ENCODE data around the gene COL2A1. TPM values are rescaled to one million over a fixed set of nuclear protein-coding genes. Genes with fewer than 3 reads are reported as not detected.

COL2A1 gene
- total and polyA plus RNA-seq, 9 of the 15 experiments (the other 6 are each of a cell fraction or from before 2014, with no cell fraction given): 0.46 TPM; not detected in 8

- Histone ChIP-seq H3K9ac (ENCODE audit: insufficient read depth in 1 of 2, low read depth in 2 of 2, low read length in 2 of 2) (no peak overlapping the region), H3K4me1 (replicated peaks in 1 of 2; ENCODE audit: control insufficient read depth in 2 of 2, insufficient read depth in 2 of 2, low read length in 2 of 2) (peaks cover 0 to 19% of the 10 kb centered on the region in 2 experiments; a peak in 1 of 5 replicates), H3K79me2 (ENCODE audit: control insufficient read depth, insufficient read depth, low read length) (no peaks in the 10 kb centered on the region), H3K4me2 (ENCODE audit: insufficient read depth, low read length) (no peak overlapping the region), H2AFZ (ENCODE audit: low read depth, low read length) (no peak overlapping the region), H4K20me1 (replicated peaks; ENCODE audit: control insufficient read depth, insufficient read depth, low read length) (0 out of 2 replicates have a peak, but pooled peaks cover 3% of the 10 kb centered on the region), H3K4me3 (no peak overlapping the region), H3K27me3 (ENCODE audit: control insufficient read depth in 2 of 2, insufficient read depth in 2 of 2, low read length in 2 of 2) (peaks cover 66 to 67% of the 10 kb centered on the region in 2 experiments), H3K9me3 (replicated peaks; ENCODE audit: control insufficient read depth, insufficient read depth, low read depth, low read length) (no peaks in the 10 kb centered on the region), H3K9me1 (ENCODE audit: control insufficient read depth, insufficient read depth, low read length) (no peaks in the 10 kb centered on the region), H3K36me3 (ENCODE audit: control insufficient read depth, insufficient read depth, low read length) (no peaks in the 10 kb centered on the region), H3K27ac (ENCODE audit: extremely low read depth, low read depth, low read length) (no peak overlapping the region)
- DNase-seq (ENCODE audit: extremely low read depth in 1 of 4, low spot score in 3 of 4) (no peak), FAIRE-seq (no peak), ATAC-seq (no peak)
- 4% methylated on average over 4 of the region's 4 CpGs for WGBS (ENCODE audit: insufficient coverage, low coverage, missing lambda C conversion rate)
- POLR2A ChIA-PET: no interaction called here
- intact Hi-C loops (cut with micrococcal nuclease): no loop called here
- BruUV-seq (replicated peaks): no TSS peak
- TF ChIP-seq ATF2 (CRISPR knock-in tag; IDR thresholded peaks at IDR 0.05): no peak
- TF ChIP-seq SIRT6 (IDR thresholded peaks at IDR 0.05; ENCODE audit: low read depth, low read length): no peak
- no peak for TF ChIP-seq ZNF121 (CRISPR knock-in tag; conservative IDR thresholded peaks at IDR 0.05)
- TF ChIP-seq MAFG (tag; conservative IDR thresholded peaks at IDR 0.05): no peak
- no peak for TF ChIP-seq HSF4 (CRISPR knock-in tag; IDR thresholded peaks at IDR 0.05; ENCODE audit: borderline replicate concordance)
- no peak for TF ChIP-seq PPARD (CRISPR knock-in tag; IDR thresholded peaks at IDR 0.05)
- TF ChIP-seq ZFP36 (IDR thresholded peaks at IDR 0.05; ENCODE audit: low read depth, low read length, partially characterized antibody): no peak
- TF ChIP-seq ZBTB43 (CRISPR knock-in tag; IDR thresholded peaks at IDR 0.05): no peak
- TF ChIP-seq STAT5B (CRISPR knock-in tag; IDR thresholded peaks at IDR 0.05): no peak
- TF ChIP-seq ZNF146 (CRISPR knock-in tag; IDR thresholded peaks at IDR 0.05; ENCODE audit: unreplicated experiment): no peak
- TF ChIP-seq PHF21A (IDR thresholded peaks at IDR 0.05; ENCODE audit: borderline replicate concordance, low read depth): no peak
- no peak for TF ChIP-seq CCNT2 (IDR thresholded peaks at IDR 0.05; ENCODE audit: borderline replicate concordance, extremely low read depth, insufficient read length, low read depth, low read length)
- TF ChIP-seq FOXJ2 (tag; IDR thresholded peaks at IDR 0.05): no peak
- no peak for TF ChIP-seq E2F5 (CRISPR knock-in tag; IDR thresholded peaks at IDR 0.05)
- no peak for TF ChIP-seq ILF3 (IDR thresholded peaks at IDR 0.05; ENCODE audit: borderline replicate concordance)
- TF ChIP-seq SMARCC2 (IDR thresholded peaks at IDR 0.05; ENCODE audit: low read depth): no peak
- TF ChIP-seq BDP1 (IDR thresholded peaks at IDR 0.05; ENCODE audit: insufficient read depth, insufficient read length): no peak
- TF ChIP-seq ZNF274 (IDR thresholded peaks at IDR 0.05; ENCODE audit: borderline replicate concordance, low read depth, low read length): no peak
- TF ChIP-seq FOXK1 (CRISPR knock-in tag; IDR thresholded peaks at IDR 0.05; ENCODE audit: borderline replicate concordance): no peak
- in situ Hi-C loops (cut with MboI): no loop called here
- CTCF ChIA-PET (ENCODE audit: low intra/inter-chr PET ratio): no interaction called here
Observed at GRCh38 chr12:48007206-48007605, 2.9 kb upstream of the COL2A1 start.
